ENCODE data around the gene NR1I3.

The NR1I3 gene

GRCh38 chr1:161191971-161192370 lies 46.0 kb downstream of the NR1I3 start:
- no peak for DNase-seq (ENCODE audit: low read depth)
- H3K4me3 ChIP-seq (ENCODE audit: low read length) = no peak overlapping the region
- TF ChIP-seq, protein P1, sequence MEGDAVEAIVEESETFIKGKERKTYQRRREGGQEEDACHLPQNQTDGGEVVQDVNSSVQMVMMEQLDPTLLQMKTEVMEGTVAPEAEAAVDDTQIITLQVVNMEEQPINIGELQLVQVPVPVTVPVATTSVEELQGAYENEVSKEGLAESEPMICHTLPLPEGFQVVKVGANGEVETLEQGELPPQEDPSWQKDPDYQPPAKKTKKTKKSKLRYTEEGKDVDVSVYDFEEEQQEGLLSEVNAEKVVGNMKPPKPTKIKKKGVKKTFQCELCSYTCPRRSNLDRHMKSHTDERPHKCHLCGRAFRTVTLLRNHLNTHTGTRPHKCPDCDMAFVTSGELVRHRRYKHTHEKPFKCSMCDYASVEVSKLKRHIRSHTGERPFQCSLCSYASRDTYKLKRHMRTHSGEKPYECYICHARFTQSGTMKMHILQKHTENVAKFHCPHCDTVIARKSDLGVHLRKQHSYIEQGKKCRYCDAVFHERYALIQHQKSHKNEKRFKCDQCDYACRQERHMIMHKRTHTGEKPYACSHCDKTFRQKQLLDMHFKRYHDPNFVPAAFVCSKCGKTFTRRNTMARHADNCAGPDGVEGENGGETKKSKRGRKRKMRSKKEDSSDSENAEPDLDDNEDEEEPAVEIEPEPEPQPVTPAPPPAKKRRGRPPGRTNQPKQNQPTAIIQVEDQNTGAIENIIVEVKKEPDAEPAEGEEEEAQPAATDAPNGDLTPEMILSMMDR (conservative IDR thresholded peaks at IDR 0.05; ENCODE audit: low read length) = no peak

GRCh38 chr1:161190962-161191521 lies 47.0 kb downstream of the NR1I3 start:
- TF ChIP-seq, protein P1 (conservative IDR thresholded peaks at IDR 0.05; ENCODE audit: low read length) = no peak
- no peak for DNase-seq (ENCODE audit: low read depth)

GRCh38 chr1:161189036-161189435 lies 49.0 kb downstream of the NR1I3 start:
- peak; percentile 39 for DNase-seq (ENCODE audit: low read depth)
- TF ChIP-seq, protein P1 (conservative IDR thresholded peaks at IDR 0.05; ENCODE audit: low read length) = no peak
- H3K4me3 ChIP-seq (ENCODE audit: low read length) = no peak overlapping the region

More at GRCh38 chr1:161190962-161191521, 47.0 kb downstream of the NR1I3 start:
- H3K4me3 ChIP-seq (ENCODE audit: low read length) = no peak overlapping the region

GRCh38 chr1:161188381-161188780 lies 49.6 kb downstream of the NR1I3 start:
- no peak overlapping the region for H3K4me3 ChIP-seq (ENCODE audit: low read length)
- TF ChIP-seq, protein P1 (conservative IDR thresholded peaks at IDR 0.05; ENCODE audit: low read length) = no peak
- no peak for DNase-seq (ENCODE audit: low read depth)

- DNase-seq (ENCODE audit: low read depth) = no peak
- TF ChIP-seq, protein P1 (conservative IDR thresholded peaks at IDR 0.05; ENCODE audit: low read length) = no peak
- no peak overlapping the region for H3K4me3 ChIP-seq (ENCODE audit: low read length)
These were observed 50.7 kb downstream of the NR1I3 start for GRCh38 chr1:161187311-161187710.

DNA sequence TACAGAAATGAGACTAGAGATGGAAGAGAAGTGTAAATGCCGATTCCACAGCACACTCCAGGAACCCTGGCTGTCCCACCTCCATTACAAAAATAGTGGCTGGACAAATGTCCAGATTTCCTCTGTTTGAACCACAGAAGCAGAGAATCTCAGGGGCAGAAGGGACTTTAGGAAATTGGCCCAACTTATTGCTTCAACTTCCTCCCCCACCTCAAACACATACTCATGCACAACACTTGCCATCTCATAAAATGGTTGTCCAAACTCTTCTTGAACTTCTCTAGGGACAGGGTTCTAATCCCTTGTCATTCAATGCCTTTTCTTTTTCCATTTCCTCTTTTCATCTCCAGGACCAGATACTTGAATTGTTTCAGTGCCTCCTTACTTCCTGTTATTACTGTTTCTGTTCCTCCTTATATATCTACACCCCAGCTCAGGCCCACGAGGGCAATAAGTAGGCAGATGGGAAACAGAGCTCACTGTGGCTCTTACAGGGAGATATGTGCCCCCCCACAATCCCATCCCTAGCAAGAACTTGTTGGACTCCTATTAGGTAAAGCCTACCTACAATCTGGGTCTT lies 52.2 kb downstream of the NR1I3 start:
- DNase-seq (ENCODE audit: low read depth) = no peak
- no peak overlapping the region for H3K4me3 ChIP-seq (ENCODE audit: low read length)
- TF ChIP-seq, protein P1 (conservative IDR thresholded peaks at IDR 0.05; ENCODE audit: low read length) = no peak

DNA sequence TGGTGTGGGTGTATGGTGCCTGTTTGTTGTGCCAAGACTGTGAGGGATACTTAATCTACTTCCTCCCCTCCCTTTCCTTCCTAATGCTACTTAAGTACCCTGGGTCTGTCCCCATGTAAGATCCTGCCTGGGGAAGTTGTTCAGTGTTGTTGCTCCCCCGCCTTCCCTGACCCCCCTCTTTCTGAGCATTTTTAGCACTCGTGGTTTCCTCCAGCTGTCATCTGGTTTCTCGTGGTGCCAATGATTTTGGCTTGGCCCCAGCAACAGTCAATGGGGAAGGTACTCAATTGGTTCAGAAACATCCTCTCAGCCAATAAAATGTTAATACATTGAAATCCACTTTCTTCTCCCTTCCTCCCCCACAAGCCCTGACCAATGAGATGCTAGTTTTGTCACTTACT lies 52.7 kb downstream of the NR1I3 start:
- H3K4me3 ChIP-seq (ENCODE audit: low read length) = no peak overlapping the region
- peak; percentile 88 for DNase-seq (ENCODE audit: low read depth)
- TF ChIP-seq, protein P1 (conservative IDR thresholded peaks at IDR 0.05; ENCODE audit: low read length) = no peak

All from AG10803 (cell line).